ENCODE results near the gene SLC39A12.

The SLC39A12 gene

DNA sequence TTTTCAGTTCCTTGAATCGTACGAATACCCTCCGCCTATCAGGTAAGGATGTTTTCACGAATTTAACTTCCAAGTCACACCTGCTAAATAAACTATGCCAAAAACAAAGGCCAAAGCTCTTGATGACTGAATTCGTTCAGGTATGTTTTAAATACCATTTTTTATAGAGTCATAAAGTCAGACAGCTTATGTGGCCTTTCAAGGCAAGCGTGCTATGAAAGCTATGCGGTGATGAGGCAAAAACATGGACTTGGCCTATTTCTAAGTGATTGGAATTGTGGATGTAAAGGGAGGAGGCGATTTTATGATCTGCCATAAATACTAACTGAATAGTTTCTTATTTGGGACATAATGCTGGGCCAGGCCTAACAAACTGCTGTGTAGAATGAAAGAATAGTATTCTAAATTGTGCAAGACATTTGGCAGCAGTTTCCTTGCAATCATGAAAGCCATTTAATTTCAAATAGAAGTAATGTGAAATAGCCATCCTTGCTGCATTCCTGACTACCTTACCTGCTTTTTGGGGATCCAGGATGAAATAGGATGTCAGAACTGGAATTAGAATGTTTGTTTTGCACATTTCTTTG lies 14.0 kb downstream of the SLC39A12 start:
- no peak for FAIRE-seq

DNA sequence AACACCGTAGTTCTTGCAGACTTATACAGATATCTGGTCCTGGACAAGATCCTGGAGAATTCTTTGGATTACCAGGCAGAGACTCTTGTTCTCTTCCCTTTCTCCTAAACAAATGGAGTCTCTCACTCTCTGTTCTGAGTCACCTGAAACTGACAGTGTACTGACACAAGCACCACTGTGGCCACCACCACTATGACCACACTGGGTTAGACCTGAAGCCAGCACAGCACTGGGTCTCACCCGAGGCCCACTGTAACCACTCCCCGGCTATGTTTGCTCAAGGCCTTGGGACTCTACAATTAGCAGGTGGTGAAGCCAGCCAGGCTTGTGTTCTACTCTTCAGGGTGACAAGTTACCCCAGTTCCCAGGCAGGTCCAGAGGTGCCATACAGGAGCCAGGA lies 22.8 kb downstream of the SLC39A12 start:
- FAIRE-seq, result no peak

DNA sequence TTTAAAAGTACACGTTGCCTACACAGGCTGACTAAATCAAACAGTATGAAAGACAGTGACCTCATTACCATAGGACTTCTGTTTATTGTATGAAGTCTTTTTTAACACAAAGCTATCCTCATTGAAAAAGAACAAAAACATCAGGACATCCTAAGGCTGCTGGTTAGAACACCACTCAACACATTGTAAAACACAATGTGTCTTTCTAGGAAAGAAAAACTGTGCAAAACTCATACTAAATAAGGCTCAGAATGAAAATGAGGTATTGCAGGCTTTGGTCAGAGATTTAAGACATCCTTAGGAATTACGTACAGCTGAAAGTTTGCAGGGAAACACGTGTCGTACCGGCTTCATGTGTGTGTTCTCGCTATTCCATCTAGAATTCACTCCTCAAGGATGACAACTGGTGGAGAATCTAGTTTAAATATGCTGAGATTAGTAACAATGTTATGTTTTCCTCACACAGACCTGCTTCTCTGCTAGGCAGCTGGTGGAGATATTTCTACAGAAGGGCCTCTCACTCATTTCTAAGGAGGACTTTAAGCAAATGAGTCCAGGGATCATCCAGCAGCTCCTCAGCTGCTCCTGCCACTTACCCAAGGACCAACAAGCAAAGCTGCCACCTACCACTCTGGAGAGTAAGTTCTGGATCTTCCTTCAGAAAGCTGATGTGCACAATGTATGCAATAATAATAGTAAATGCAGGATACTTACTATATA lies 29.3 kb downstream of the SLC39A12 start:
- FAIRE-seq, result no peak

DNA sequence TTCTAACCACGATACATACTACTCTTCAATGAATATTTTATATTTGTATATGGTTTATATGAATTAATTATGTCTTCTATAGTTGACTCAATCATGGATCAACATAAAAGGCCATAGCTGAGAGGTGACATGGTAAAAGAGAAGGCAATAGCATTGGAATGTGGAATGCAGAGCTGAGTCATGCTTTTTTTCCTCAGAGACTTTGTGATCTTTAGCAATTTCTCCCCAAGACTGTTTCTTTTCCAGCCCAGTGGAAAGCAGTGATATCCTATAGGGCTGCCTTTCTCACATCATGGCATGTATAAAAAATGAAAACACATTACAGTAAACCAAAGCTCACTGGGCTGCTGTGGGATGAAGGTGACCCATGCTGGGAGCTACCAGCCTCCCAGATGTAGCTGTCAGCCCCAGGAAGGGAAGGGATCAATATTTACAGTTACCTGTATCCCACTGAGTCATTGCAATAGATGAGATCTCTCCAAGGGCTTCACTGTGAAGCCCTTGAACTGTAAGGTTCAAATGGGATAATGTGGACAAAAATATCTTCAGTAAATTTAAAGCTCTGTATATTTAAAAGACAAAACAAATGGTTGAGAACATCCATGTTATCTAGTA lies 30.2 kb downstream of the SLC39A12 start:
- no peak for FAIRE-seq

DNA sequence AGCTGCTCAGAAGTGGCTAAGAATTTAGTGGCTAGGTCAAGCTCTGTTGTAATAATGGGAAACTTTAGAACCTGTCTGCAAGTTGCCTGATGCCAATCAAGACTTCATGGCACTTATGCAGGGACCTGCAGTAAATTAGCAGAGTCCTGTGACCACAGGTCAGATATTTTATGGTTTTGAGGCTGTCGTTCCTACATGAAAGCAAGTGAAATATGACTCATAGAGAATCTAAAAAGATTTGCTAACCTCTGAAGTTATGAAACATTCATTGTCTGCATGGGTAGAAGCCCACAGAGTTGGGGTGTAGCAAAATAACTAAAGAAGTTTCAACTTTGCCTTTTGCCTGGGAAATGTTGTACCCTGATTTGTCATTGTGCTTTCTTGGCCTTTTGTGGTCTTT lies 32.3 kb downstream of the SLC39A12 start:
- no peak for FAIRE-seq

DNA sequence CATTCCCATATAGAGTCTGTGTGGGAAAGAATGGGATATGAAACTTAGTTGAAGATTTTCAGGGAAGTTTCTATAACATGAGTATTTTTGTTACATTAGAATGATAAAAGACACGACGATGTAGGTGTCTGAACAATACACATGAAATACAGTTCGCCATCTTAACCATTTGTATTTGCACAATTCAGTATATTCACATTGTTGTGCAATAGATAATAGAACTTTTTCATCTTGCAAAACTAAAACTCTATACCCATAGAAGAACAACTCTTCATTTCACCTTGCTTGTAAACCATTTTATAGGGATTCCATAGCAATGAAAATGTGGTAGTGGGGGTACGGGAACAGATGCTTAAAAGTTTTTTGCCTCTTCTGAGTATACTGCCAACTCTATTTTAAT lies 32.8 kb downstream of the SLC39A12 start:
- FAIRE-seq, result no peak

DNA sequence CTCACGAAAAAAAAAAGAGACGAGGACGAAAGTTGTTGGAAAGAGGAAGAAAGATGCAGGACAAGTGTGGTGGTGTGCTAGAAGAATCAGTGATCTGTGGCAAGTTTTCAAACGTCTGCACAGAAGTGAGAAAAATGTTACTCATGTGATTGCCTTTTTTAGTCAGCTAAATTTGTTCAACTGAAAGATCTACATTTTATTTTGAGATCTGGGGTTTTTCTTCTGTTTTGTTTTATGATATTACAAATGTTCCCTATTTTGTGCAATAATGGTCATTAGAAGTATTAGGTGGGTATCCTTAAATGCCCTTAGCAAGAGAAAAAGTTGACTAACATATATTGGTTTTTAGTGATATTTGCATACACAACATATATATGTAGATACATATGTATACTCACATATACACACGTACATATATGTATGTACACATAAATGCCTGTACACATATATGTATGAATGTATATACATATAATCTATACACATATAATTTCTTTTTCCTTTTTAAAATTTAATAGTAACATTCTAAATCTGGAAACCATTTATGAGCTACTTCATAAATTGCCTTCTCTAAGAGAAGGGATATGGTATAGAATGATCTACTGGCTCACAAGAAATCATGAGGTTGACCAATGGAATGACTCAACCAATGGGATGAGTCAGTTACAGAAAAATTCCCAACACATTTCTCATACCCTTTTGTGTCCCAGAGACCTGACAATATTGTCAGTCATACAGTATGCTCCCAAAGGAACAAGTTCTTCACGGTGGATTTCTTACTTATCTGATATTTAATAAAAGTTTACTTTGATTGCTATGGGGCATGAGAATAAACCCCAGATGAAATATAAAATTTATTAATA lies 38.4 kb downstream of the SLC39A12 start:
- FAIRE-seq, result no peak

DNA sequence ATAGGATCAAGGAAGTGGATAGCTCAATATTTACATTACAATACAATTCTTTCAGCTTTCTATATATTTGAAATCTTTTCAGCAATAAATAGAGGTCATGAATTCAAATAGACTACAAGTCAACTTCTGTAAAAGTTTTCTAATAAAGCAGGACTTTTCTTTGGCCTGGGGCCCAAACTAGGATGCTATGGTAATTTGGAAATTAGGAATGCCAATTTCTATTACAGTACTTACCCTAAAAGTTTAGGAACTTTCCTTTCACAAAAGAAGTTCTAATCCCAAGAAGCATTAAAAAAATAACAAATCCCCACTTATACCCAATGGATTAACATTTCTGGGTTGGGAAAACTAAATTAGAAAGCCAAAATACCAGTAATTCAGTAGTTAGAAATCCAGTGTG lies 40.5 kb downstream of the SLC39A12 start:
- no peak for FAIRE-seq

DNA sequence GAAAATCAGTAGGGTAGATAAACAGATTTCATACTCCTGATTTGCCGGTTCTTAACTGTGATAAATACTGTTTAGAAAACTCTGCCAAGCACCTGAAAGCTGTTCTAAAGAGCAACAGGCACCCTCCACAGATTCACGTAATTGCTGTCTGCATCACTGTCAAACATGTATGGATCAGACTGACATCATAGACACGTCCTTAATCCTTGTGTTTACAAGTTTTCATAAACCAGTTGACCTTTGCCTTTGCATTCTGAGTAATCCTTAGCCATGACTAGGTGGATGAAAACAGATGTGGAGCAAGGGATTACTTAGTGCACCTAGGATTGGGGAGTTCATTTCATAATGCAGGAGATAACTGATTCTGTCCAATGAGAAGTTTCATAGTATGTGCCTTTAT lies 41.6 kb downstream of the SLC39A12 start:
- no peak for FAIRE-seq

DNA sequence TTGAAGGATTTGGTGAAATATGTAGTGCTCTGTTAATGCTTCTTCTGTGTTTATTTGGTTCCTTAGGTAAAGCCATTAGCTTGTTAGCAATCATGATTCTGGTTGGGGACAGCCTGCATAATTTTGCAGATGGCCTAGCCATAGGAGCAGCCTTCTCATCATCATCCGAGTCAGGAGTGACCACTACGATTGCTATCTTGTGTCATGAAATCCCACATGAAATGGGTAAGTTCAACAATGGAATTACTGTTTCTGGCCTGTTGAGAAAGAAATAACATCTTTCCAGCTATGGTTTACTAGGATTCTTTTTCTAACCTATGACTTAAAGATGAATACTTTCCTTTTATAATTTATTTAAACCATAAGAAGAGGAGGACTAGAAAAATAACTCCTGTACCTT lies 48.9 kb downstream of the SLC39A12 start:
- FAIRE-seq, result no peak

DNA sequence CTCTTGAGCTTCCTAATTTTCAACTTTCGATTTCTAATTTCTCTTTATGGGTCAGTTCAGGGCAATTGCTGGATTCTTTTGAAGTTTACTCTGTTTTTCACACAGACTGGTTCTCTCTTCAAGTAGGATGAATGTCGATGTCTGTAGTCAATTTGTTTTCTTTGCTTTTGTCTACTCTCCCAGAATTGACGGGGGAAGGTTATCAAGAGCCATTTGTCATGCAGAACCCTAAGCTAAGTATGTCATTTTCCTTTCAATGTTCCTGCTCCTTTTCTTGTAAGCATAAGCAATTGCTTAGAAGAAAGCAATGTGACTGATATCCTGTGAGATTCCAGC lies 53.7 kb downstream of the SLC39A12 start:
- FAIRE-seq, result no peak

DNA sequence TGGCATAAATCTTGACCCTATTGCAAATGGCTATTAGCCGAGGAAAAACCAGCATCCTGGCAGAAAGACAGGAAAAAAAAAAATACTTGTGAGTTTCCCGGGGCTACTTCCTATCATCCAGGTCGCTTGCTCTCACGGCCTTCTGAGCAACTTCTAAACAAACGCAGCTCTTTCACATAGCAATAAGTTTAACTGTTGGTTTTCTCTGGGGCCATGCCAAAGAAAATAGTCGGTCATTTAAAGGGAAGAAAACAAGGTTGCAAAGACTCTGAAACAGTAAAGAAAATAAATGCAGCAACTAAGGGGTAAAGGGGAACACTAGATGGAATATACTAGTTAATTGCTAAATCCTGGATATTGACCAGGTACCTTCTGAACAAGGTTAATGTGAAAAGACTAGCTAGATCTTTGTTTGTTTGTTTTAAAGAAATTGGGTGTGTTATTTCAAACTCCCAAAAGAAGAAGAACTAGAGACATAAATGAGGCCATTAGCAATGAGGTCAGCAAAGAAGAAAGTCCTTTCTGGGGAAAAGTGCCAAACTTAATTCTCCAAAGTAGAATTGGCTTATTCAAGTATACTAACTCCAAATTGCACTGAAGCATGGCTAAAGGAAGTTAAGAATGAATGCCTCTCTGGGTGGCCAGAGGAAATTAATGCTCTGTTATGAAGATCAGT lies 54.2 kb downstream of the SLC39A12 start:
- FAIRE-seq, result no peak

DNA sequence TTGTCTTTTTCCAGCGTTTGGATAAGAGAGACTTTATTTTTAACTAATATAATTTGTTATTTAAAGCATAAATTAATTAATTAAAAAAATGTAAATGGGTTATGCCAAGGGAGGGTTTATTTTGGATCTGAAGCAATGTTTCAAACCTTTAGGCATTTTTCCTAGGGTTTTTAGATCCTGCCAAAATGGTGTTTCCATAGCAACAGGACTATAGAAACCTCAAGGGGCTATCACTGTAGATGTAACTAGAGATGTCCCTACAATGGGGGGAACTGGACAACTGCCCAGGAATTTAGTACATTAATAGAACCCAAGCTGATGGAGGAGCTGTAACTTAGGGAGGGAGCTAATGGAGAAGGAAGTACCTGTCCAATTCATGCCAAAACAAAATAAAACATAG lies 57.3 kb downstream of the SLC39A12 start:
- no peak for FAIRE-seq

DNA sequence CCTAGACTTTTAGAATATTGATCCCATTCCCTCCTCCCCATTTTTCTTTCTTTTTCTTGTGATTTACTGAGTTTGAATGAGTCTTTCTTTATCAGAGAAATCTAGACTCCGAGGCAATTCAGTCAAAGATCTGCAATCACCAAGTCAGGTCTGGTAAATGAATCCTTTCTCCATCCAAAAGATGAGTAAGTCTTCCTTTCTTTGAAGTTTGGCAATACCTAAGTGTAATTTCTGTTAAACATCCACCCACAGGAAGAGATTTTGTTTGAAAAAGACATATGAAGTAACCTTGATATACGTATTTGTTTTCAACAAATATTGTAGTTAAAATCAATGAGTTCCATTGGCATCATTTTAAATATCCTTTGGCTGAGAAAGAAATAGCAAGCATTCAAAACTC lies 58.3 kb downstream of the SLC39A12 start:
- no peak for FAIRE-seq

DNA sequence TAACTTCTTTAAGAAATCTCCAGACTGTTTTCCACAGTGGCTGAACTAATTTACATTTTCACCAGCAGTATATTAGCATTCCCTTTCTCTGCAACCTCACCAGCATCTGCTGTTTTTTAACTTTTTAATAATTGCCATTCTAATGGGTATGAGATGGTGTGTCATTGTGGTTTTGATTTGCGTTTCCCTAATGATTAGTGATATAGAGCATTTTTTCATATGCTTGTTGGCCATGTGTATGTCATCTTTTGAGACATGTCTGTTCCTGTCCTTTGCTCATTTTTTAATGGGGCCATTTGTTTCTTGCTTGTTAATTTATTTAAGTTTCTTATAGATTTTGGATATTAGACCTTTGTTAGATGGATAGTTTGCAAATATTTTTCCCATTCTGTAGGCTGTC lies 68.8 kb downstream of the SLC39A12 start:
- no peak for FAIRE-seq

DNA sequence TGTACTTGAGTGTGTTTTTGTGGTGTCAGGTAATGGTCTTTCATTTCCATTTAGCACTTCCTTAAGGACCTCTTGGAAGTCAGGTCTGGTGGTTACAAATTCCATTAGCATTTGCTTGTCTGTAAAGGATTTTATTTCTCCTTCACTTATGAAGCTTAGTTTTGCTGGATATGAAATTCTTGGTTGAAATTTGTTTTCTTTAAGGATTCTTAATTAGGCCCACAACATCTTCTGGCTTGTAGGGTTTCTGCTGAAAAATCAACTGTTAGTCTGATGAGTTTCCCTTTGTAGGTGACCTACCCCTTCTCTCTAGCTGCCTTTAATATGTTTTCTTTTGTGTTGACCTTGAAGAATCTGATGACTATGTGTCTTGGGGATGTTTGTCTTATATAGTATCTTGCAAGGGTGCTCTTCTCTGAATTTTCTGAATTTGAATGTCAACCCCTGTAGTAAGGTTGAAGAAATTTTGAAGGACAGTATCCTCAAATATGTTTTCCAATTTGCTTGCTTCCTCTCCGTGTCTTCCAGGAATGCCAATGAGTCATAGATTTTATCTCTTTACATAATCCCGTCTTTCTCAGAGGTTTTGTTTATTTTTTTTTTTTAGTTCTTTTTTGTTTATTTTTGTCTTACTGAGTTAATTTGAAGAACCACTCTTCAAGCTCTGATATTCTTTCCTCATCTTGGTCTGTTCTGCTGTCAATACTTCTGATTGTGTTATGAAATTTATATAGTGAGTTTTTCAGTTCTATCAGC lies 70.2 kb downstream of the SLC39A12 start:
- FAIRE-seq, result no peak

DNA sequence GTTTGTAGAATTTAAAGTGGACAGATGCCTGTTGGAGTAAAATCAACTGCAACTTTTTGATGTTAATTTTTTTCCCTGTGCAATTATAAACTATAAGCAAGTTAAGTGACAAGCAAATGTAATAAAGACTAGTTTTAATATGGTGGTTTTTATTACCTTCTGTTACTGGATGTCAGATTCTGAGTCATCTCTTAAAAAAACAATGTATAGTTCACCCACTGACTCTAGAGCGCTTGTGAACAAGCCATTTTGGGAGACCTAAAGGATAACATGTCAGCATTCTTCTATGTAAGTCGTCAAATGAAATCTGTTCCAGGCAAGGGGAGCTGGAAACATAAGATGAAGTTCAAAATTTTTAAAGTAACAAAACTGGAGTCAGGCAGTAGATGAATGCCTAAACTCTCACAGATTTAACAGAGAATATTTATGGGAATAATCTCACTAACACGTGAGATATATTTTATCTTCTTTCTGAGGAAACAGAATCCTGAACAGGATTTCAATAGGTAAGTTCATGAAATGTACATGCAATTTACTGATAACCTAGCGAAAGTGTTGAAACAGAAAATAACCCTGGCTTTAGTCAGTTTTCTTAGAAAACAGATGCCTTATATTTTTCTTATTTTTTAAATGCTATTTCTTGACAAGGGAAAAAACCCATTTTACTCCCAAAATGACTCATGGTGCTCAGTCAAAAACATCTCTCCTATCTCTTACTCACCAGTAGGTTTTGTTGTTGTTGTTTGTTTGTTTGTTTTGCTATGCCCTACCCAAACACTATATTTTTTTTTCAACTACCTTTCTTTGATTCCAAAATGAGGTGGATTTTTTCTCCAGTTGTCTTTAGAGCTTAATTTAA lies 91.7 kb downstream of the SLC39A12 start:
- no peak for FAIRE-seq

DNA sequence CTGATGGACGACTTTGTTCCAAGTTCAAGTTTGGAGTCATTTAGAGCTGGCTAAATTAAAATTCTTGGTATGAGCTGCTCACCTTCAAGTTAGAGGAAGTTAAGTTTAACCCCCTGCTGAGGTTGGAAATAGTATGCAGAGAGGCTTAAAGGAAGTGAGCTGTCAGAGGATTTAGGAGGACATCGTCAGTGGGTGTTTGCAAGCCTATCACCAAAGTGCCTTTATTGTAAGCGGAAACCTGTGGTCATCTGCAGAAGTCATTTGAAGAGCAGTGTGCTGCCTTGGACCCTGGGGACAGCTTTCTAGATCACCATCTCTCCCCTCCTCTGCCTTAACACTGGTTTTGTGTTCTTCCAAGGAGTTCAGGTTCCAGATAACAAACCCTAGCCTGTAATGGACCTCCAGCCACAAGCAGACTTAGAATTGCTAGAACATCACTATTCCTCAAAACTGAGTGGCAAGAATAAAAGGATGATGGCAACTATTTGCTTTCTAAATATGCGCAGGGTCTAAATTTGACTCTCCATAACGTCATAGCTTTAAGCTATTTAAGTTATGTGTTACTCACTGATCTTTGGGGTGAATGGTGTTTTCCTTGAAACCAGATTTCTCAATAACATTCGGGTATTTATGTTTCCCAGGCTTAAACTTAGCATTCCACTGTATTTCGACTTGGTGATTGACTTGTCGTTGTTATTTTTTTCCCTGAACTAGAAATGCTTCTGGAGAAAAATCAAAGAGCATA lies 93.4 kb downstream of the SLC39A12 start:
- no peak for FAIRE-seq

DNA sequence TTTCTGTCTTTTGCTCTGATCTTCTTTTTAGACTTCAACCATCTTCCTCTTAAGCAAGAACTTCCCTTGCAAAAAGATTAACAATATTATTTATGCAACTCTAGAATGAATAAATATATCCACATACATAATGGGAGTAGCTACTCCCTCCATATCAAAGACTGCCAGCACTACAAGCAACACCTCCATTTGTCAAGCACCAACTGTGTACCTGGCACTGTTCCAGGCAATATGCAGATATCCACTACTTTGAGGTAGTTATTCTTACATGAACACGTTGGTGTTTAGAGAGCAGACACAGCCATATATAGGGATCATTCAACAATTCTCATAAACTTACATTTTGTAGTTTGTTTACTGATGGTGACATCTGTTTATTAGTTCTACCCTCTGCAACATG lies 104.9 kb downstream of the SLC39A12 start:
- no peak for FAIRE-seq

DNA sequence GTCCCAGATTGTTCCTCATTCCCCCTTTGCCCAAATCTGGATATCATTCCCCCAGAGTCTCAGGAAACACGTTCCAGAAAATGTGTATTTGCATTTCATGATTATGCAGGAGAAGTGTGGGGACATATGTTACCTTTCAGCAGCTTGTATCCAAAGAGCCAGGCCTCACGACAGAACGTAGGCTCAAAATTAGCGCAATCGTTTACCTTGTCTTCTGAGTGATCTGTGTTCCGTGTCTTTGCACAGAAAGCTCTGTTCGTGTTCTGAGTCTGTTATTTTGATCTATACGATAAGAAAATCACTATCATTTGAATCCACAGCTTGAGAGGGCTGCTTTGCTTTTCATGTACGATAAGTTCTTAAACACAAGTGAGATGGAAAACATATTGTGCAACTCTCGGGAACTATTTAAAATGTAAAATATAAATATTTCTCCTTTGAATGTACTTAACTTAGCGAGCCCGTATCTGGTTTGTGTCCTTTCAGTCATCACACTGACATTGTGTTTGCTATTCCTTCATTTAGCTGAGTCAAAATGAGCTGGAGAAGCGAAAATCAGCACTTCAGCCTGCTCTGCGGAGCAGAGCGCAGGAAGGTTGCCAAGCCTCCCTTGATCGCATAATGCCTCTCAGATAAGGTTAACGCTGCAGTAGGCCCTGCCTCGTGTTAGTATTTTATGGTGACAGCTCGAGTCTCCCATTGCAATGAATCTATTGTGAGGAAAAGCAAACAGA lies 108.3 kb downstream of the SLC39A12 start:
- FAIRE-seq, result no peak

Data from colon (tissue), 2 donors.